Right kidney (tissue), 9 donors: Measurements from ENCODE around the gene RAB5B.

ENCODE experiments used
- DNase-seq: peaks from one replicate; pipeline ENCODE4 v3.0.0-alpha.2; 2016
- long read RNA-seq, 8 donors: transcript quantifications; one replicate each; lab custom pipeline, GENCODE V29; 2026

Gene RAB5B
- long read RNA-seq, donor 1, full-length matches to known transcripts = 55 of 132 reads
- long read RNA-seq, donor 1, partial matches to known transcripts = 77 of 132 reads
- long read RNA-seq, donor 1, other reads (novel, unspliced or antisense) = 0 of 132 reads
- long read RNA-seq, donor 2, full-length matches to known transcripts = 35 of 152 reads
- long read RNA-seq, donor 2, partial matches to known transcripts = 117 of 152 reads
- long read RNA-seq, donor 2, other reads (novel, unspliced or antisense) = 0 of 152 reads
- long read RNA-seq, donor 3, full-length matches to known transcripts = 41 of 79 reads
- long read RNA-seq, donor 3, partial matches to known transcripts = 38 of 79 reads
- long read RNA-seq, donor 3, other reads (novel, unspliced or antisense) = 0 of 79 reads
- long read RNA-seq, donor 4, full-length matches to known transcripts = 51 of 191 reads
- long read RNA-seq, donor 4, partial matches to known transcripts = 140 of 191 reads
- long read RNA-seq, donor 4, other reads (novel, unspliced or antisense) = 0 of 191 reads
- long read RNA-seq, donor 5, full-length matches to known transcripts = 38 of 104 reads
- long read RNA-seq, donor 5, partial matches to known transcripts = 66 of 104 reads
- long read RNA-seq, donor 5, other reads (novel, unspliced or antisense) = 0 of 104 reads
- long read RNA-seq, donor 6, full-length matches to known transcripts = 49 of 126 reads
- long read RNA-seq, donor 6, partial matches to known transcripts = 77 of 126 reads
- long read RNA-seq, donor 6, other reads (novel, unspliced or antisense) = 0 of 126 reads
- long read RNA-seq, donor 7, full-length matches to known transcripts = 73 of 172 reads
- long read RNA-seq, donor 7, partial matches to known transcripts = 99 of 172 reads
- long read RNA-seq, donor 7, other reads (novel, unspliced or antisense) = 0 of 172 reads
- long read RNA-seq, donor 8, full-length matches to known transcripts = 50 of 126 reads
- long read RNA-seq, donor 8, partial matches to known transcripts = 76 of 126 reads
- long read RNA-seq, donor 8, other reads (novel, unspliced or antisense) = 0 of 126 reads

DNA sequence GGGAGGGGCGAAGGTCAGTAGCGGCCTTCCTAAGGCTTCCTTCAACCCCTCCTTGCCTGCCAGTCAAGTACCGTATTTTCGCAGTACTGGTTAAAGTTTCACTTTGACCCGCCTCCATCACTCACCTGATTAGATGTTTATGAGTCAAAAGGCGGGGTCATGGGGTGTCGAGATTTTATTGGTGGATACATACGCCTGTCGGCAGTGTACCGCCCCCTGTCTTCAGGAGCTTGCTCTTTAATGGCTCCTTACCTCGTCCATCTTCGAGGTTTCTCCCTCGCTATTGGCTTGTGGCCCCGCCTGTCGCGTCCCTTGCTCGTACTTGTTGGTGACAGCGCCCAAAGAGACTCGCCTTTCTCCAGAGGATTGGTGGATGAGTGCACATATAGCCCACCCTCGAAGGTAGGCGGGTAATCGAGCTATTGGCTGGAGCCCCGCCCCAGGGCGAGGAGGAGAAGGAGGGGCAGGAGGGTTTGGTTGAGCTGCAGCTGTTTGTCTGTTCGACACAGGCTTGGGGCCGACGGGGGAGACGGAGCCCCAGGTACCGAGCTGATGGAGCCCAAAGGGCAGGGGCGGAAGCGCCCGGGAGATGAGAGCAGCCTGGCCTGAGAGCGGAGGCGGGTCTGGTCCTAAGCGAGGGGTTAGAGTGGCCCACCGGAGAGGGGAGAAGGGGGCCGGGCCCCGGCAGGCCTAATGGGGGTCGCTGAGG, at the start of gene RAB5B:
Gene RAB5B (plus strand): TSS at position 480 of the 709 bp plus-strand sequence. CDS start 12,883 bp downstream, outside the sequence.
- DNase-seq = peak; percentile 85

DNA sequence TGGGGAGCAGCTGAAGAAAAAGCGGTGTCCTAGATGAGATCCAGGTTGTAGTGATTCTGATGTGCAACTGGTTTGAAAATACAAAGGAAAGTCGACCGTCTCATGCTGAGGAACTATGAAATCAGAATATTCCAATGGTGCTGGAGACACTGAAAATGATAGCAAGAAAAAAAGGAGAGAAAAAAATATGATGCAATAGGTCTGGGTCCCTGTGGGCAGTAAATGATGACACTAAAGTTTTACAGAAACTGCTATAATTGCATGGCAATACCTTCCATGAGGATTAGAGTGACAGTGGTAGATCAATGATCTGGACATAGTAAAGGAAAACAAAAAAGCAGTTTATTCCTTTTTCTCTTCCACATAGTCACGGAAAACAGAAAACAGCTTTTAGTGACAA, 48.5 kb upstream of the RAB5B start:
- DNase-seq = no peak

DNA sequence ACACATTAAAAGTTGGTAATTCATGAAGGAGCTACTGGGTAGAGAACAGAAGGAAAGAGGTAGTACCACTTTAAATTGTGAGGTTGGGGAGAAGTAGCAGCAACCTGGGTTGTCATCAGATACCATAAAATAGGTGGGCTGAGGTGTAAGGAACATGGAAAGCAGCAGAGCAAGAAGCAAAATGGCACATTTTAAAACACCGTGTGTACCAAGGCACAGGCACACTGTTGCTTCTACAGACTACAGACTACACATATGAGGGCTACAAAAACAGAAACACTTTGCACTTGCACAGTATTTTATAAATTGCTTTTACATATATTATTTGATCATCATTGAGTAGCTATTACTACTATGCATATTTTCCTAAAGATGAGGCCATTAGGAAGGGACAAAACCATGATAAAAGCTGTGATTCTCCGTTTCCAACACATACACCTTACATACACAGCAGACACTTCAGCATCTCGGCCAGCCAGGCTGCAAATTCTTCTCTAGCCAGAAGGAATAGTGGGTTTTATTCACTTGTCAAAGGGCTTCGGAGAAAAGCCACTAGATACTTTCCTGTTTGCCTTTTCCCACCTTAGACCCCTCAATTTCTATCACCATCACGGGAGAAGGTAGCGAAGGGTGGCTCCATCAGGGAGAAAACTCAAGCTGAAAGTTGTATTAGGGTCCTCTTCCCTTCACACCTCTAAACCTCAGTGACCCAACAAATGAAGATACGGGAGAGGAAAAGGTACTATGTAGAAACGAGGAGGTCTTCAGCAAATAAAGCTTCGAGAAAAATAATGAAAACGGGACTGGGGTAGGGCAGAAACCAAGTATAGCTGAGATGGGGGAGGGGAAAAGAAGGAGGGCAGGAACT, 47.8 kb upstream of the RAB5B start:
- DNase-seq = no peak

DNA sequence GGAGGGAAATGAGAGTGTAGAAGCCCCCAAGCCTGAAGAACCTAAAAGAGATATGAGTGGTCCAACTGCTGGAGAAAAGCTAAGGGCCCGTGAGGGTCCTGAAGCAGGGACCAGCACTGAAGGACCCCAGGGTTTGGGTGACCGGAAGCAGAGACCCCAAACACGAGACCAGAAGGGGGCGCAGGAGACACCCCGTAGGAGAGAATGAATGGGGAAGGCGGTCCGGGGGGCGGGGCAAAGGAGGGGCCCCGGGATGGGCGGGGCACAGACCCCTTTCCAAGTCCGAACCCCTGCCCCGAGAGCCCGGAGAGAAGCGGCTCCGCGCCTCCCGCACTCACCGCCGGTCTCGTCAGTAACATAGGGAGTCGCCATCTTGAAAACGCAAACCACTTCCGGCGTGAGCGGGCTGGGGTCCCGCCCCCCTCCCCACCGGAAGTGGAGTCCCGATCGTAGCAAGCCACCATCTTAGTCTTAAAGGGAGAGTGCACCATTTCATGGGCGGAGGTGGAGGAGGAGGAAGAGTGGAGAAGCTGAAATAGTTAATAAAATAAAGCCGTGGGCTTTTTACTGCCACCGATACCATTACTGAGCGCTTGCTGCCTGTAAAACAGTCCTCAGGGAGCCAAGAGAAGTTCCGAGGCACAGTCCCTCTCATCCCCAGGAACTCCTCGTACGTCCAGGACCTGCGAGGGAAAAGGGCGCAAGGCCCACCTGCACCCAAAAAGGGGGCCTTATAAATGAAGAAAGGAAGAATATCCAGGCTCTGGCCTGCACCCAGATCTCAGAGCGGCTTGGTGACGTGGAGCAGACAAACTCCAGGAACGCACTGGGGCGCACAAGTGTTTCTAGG, 46.9 kb upstream of the RAB5B start:
- DNase-seq = peak; percentile 93

DNA sequence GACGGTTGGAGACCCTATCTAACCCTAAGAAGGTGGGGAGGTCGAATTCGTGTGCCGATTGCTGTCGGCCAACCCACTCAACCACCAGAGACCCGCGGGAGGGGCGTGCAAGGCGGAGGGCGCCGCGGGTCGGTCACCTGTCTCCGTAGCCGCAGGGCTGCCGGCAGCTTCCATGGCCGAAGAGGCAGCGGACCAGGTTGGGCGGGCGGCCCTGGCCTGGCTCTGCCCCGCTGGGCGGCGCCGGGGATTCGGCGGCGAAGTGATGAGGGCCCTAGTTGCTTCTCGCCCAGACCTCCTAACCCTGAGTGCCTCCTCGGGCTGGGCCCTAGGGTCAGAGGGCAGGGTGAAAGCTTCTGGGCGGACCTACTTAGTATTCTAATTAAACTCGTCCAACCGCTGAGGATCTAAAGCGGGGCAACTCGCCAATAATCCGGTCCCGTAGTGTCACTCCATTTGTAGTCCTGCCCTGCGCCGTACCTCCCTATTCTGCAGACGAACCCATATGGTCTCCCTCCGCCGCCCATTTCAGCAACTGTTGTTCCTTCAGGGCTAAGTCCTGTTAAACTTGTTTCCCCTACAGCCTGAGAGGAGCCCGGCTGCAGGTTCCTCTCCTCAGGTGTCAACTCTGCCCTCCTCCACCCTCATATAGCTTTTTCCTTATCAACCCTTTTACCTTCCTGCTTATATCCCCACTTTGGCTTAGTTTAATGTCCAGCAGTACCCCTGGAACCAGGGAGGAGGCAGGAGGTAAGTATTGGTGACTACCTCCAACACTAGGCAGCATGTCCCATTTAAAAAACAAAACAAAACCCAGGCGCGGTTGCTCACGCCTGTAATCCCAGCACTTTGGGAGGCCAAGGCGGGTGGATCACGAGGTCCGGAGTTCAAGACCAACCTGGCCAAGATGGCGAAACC, 46.0 kb upstream of the RAB5B start, which contains the start of gene PYM1:
Gene PYM1 (minus strand): TSS at position 307 of the 915 bp plus-strand sequence. CDS start 133 bp downstream, at position 174.
- DNase-seq = peak; percentile 91

GRCh38 chr12:55929306-55929791, 44.5 kb upstream of the RAB5B start:
- DNase-seq = no peak

DNA sequence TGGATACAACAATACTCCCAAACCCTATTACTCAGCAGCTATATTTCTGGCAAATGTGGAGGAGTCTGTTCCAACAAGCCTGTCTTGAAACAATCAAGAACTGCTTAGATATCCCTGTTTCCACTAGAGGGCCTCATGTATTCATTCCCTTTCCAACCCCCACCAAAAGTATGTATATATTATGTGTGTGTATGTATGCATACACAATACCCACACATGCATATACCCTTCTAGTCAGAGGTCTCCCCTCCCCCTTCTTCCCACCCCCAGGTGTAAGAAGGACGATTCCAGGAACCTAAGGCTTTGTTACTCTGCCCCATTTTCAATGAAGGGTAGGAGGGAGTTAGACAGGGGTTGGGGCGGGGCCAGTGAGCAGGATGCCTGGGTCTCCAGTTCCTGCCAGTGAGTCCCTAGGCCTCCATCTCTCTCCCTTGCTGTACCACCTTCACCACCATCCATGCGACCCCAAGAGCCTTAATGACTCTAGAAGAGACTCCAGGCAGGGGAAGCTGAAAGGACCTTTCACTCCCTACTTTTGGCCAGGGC, 43.0 kb upstream of the RAB5B start, which contains the start of gene DGKA:
Gene DGKA (plus strand): TSS at position 392 of the 546 bp plus-strand sequence. CDS start 5,342 bp downstream, outside the sequence.
- peak; percentile 48 for DNase-seq

GRCh38 chr12:55931317-55931779, 42.5 kb upstream of the RAB5B start:
- DNase-seq = no peak

DNA sequence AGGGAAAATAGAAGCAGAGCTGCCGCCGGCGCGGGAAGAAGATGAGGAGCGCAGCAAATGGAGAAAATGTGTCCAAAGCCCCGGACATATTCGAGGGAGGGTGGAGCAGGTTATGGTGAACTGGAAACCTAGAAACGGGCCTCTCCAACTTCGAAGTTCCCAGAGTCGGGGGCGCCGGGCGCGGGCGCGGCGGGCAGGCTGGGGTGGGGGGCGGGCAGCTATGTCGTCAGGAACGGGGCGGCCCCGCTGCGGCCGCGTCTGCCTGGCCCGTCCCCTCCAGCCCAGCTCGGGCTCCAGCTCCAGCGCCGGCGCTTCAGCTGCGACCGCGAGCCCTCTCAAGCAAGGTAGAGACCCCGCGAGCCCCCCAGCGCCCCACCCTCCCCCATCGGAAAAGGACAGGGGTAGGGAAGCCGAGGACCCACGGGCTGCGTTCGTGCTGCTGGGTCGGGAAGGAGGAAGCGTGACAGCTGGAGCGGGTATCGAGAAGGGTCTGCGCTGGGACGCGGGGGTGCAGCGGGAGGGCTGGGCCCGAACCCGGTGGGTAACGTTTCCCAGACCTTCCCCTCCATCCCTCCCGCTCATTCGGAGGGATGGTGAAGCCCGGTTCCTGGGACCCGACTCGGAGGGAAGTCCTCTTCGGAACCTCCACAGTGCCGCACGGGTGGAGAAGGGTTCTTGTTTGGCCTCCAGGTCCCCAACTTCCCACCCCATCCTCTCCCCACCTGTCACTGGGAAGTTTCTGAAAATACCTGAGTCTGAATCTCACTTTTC, 41.9 kb upstream of the RAB5B start:
- DNase-seq = peak; percentile 67

DNA sequence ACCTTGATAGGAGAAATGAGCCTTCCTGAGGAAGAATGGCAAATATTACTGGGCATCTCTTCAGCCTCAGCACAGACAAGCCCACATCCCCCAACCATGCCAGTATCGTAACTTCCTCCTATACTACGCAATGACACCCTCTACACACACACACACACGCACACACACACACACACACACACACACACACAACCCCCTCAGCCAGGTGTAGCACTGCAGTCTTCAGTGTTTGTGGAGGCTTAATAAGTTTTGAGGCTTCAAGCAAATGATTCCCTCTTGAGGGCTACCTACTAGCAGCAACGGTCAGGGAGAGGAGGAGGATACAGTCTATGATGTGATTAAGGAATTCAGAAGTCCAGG, 41.3 kb upstream of the RAB5B start:
- DNase-seq = peak; percentile 59

- no peak for DNase-seq
These were observed 40.6 kb upstream of the RAB5B start for GRCh38 chr12:55933169-55933798.

GRCh38 chr12:55933799-55934742, 39.8 kb upstream of the RAB5B start:
- DNase-seq = no peak

DNA sequence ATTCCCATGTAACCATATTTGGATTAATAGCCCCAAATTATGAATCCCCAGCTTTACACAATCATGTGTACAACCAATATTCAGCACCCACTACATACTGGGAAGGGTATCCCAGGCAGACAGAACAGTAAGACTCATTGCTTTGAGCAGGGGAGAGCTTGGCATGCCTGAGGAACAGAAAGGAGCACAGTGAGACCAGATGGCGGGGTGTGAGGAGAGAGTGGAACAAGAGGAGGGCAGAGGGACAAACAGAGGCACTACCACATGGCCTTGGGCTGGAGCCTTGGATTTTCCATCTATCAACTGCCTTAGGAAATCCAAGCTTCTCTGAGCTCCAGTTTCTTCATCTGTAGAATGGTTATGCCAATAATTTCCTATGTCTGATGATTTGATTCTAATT, 39.1 kb upstream of the RAB5B start:
- no peak for DNase-seq

DNA sequence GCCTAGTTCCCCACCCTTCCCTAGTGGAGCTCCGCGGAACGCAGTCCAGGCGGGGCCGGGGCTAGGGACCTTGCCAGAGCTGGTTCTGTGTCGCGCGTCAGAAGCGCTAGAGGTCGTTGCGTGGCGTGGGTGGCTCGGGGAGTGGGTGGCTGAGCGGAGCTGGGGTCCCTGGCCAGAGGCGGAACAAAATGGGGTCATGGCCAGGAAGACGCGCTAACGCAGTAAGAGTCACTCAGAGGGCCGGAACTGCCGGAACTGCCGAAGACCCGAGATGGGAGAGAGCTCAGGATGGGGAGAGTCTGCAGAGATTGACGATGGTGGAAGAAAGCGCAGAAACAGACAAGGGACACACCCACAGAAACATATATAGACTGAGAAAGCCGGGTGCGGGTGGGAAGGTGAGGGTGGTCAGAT, 38.1 kb upstream of the RAB5B start:
- peak; percentile 28 for DNase-seq

DNA sequence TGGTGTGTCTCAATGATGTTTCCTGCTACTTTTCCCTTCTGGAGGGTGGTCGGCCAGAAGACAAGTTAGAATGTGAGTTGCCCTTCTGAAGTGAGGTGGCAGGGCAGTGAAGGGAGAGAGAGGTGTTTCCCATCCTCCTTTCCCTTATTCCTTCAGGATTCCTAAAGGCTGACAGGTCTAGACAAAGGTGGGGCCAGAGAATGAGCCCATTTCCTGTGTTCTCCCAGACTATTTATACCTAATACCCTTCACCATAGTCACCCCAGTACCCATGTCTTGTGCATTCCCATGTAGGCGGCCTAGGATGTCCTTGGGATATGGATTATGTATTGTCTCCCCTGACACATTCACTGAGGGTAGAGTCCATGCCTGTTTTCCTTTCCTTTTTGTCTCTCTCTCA, 35.9 kb upstream of the RAB5B start:
- no peak for DNase-seq
